Transverse colon (tissue), 4 donors: ENCODE data around the gene METTL8. TPM values are rescaled to one million over a fixed set of nuclear protein-coding genes. Genes with fewer than 3 reads are reported as not detected.
"Not testable (repeated sequence)": the region's sequence is repeated elsewhere in the genome, so short reads cannot be mapped to it uniquely, and the experiment has no call there.

Experiments
- DNase-seq: peaks from one replicate; pipeline ENCODE4 v3.0.0-alpha.2; 2019
- H3K27ac ChIP-seq, 4 donors: fragments of 200-600 bp; sonication (generic); 2 replicates each; pipeline ENCODE4 v1.5.1; 2016 to 2018; ENCODE audit warnings: inconsistent platforms in 4 of 4
- H3K27me3 ChIP-seq: fragments of 200-600 bp; sonication (generic); 2 replicates; pipeline ENCODE4 v1.5.1; 2017; ENCODE audit warnings: inconsistent platforms
- H3K36me3 ChIP-seq, 4 donors: fragments of 200-600 bp; sonication (generic); 2 replicates each; pipeline ENCODE4 v1.5.1; 2017 to 2019; ENCODE audit warnings: inconsistent platforms in 4 of 4
- H3K4me1 ChIP-seq, 4 donors: fragments of 200-600 bp; sonication (generic); 2 replicates each; pipeline ENCODE4 v1.5.1; 2017 to 2020; ENCODE audit warnings: inconsistent platforms in 4 of 4
- H3K4me3 ChIP-seq, 4 donors: fragments of 200-600 bp; sonication (generic); 1 replicate in 1 of 4; 2 replicates in 3 of 4; pipeline versions ENCODE4 v1.5.1 to v1.6.1; 2017 to 2019; ENCODE audit warnings: inconsistent platforms in 4 of 4
- H3K9me3 ChIP-seq, 2 donors: fragments of 200-600 bp; sonication (generic); 2 replicates each; pipeline ENCODE4 v1.5.1; 2017 to 2019; ENCODE audit warnings: inconsistent platforms in 2 of 2
- EP300 ChIP-seq: sonication (generic); formaldehyde crosslinking; IDR thresholded peaks from one replicate; pipeline ENCODE4 v1.6.1; 2017; ENCODE audit warnings: antibody characterized with exemption, low read depth
- POLR2A ChIP-seq: fragments of 450-650 bp; IDR thresholded peaks from one replicate; pipeline ENCODE4 v1.6.1; 2016; ENCODE audit warnings: antibody characterized with exemption, mild to moderate bottlenecking, moderate library complexity
- POLR2AphosphoS5 ChIP-seq, 3 donors: sonication (generic); formaldehyde crosslinking; IDR thresholded peaks; one replicate each; pipeline ENCODE4 v1.6.1; 2016; ENCODE audit warnings: antibody characterized with exemption in 3 of 3
- whole genome bisulfite sequencing, 2 donors: methylation state at CpG; one replicate each; pipeline ENCODE4 v1.1.5; 2018; ENCODE audit warnings: low coverage in 1 of 2; 5-methylcytosine and 5-hydroxymethylcytosine counted together
- in situ Hi-C, 4 donors: fragments of 200-750 bp; cut with MboI; loops; one replicate each; pipeline versions ENCODE4 v1.15.0 to v1.15.1; 2017; ENCODE audit warnings: low sequenced_read_pairs in 3 of 4, low pct_ligation_motif_present in 1 of 4, low pct_unique_long_range_greater_than_20kb in 1 of 4
- intact Hi-C: fragments of 100-400 bp; cut with DNase I; formaldehyde crosslinking; loops from one replicate; pipeline ENCODE4 v1.15.1; 2023; ENCODE audit warnings: low total_unique reads
- total RNA-seq, 4 donors: library from RNA; depleted of rRNA; stranded (reverse); fragments of >200 nt; gene quantifications; one replicate each; pipeline ENCODE4 v1.1.0, GENCODE V29; 2016
- TF ChIP-seq, protein P1 (sequence below), 5 experiments: fragments of 200-600 bp in 3 of 5; fragments of 450-650 bp in 2 of 5; sonication (generic) in 3 of 5; IDR thresholded peaks; 1 replicate in 2 of 5; 2 replicates in 3 of 5; pipeline ENCODE4 v1.5.1; 2016 to 2017; ENCODE audit warnings: antibody characterized with exemption in 5 of 5, inconsistent platforms in 3 of 5, mild to moderate bottlenecking in 2 of 5, moderate library complexity in 1 of 5

Gene METTL8
- total RNA-seq, 4 donors from 2014 or later = 6.7 to 64.5 (median 22.1) TPM

DNA sequence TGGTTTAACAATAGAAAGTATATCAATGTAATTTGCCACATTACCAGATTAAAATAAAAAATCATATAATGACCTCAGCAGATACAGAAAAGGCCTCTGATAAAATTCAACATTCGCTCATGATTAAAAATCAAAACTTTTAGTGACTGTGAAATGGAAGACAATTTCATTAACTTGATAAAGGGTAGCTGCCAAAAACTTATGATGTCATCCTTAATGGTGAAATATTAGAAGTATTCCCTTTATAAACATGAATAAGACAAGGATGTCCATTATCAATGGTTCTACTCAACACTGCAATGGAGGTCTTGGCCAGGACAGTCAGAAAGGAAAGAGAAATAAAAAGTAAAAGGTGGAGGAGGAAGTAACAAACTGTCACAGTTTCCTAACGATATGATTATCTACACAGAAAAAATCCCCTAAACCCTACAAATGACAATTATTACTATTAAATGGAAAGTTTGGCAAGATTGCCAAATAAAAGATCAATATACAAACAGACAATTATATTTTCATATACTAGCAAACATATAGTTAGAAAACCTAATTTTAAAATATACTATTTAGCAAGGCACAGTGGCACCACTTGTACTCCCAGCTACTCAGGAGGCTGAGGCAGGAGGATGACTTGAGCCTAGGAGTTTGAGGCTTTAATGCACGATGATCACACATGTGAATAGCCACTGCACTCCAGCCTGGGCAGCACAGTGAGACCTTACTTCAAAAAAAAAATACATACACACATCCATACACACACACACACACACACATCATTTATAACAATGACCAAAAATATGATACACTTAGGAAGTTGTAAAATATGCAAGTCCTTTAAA is 12.8 kb downstream of the METTL8 start:
- Histone ChIP-seq H3K36me3 (no peaks in the 10 kb centered on the region), H3K4me1 (no peaks in the 10 kb centered on the region), H3K27ac (no peak overlapping the region), H3K4me3 (no peak overlapping the region), H3K9me3 (peaks cover 6% of the 10 kb centered on the region in 2 donors), H3K27me3 (no peaks in the 10 kb centered on the region)
- no peak for TF ChIP-seq POLR2A
- 74 to 84% methylated on average over 3 of the region's 3 CpGs for WGBS, 2 donors
- DNase-seq = no peak
- in situ Hi-C loops = loop anchor here (10.0 to 25.0 kb wide), 3 partner anchors 259 to 459 kb away; partner anchors contain the start of gene TLK1 (in 3 of the 4)
- intact Hi-C loops = no loop called here

DNA sequence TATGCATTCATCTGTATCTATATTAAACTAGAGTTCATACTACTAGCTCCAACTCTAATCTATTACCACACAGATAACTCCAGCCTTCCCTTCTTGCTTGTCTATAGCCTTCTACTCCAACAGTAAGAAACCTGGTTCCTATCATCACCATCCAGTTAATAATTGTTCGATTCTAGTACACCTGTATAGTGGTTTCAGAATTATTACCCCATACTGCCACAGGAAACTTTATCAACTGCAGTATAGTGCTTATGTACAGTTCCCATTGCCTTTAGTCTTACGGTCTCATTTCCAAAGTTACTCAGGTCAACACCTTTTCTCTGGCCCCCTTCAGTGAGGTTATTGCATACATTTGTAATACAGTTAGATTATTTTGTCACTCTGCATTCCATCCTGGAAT is 14.5 kb downstream of the METTL8 start:
- H3K9me3 ChIP-seq = peaks cover 6% of the 10 kb centered on the region in 2 donors
- no peak for DNase-seq
- in situ Hi-C loops (loop anchor here (5.0 to 25.0 kb wide), 4 partner anchors 255 to 457 kb away; partner anchors contain the start of gene TLK1 (in 4 of the 4)), intact Hi-C loops (loop anchor here (10.0 kb wide), 1 partner anchor 145 kb away; no protein-coding TSS in a partner anchor)
- TF ChIP-seq, protein P1, sequence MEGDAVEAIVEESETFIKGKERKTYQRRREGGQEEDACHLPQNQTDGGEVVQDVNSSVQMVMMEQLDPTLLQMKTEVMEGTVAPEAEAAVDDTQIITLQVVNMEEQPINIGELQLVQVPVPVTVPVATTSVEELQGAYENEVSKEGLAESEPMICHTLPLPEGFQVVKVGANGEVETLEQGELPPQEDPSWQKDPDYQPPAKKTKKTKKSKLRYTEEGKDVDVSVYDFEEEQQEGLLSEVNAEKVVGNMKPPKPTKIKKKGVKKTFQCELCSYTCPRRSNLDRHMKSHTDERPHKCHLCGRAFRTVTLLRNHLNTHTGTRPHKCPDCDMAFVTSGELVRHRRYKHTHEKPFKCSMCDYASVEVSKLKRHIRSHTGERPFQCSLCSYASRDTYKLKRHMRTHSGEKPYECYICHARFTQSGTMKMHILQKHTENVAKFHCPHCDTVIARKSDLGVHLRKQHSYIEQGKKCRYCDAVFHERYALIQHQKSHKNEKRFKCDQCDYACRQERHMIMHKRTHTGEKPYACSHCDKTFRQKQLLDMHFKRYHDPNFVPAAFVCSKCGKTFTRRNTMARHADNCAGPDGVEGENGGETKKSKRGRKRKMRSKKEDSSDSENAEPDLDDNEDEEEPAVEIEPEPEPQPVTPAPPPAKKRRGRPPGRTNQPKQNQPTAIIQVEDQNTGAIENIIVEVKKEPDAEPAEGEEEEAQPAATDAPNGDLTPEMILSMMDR (IDR thresholded peaks at IDR 0.05) = no peak
- TF ChIP-seq EP300 (no peak), POLR2A (no peak), POLR2AphosphoS5 (IDR thresholded peaks at IDR 0.05) (no peak)
- 37 to 68% methylated on average over 2 of the region's 2 CpGs for WGBS, 2 donors
- H3K4me3 ChIP-seq = no peak overlapping the region
- no peak overlapping the region for H3K27ac ChIP-seq
- H3K27me3 ChIP-seq = no peaks in the 10 kb centered on the region
- H3K4me1 ChIP-seq = peaks cover 0 to 6% (median 4%) of the 10 kb centered on the region in 4 donors
- no peaks in the 10 kb centered on the region for H3K36me3 ChIP-seq

DNA sequence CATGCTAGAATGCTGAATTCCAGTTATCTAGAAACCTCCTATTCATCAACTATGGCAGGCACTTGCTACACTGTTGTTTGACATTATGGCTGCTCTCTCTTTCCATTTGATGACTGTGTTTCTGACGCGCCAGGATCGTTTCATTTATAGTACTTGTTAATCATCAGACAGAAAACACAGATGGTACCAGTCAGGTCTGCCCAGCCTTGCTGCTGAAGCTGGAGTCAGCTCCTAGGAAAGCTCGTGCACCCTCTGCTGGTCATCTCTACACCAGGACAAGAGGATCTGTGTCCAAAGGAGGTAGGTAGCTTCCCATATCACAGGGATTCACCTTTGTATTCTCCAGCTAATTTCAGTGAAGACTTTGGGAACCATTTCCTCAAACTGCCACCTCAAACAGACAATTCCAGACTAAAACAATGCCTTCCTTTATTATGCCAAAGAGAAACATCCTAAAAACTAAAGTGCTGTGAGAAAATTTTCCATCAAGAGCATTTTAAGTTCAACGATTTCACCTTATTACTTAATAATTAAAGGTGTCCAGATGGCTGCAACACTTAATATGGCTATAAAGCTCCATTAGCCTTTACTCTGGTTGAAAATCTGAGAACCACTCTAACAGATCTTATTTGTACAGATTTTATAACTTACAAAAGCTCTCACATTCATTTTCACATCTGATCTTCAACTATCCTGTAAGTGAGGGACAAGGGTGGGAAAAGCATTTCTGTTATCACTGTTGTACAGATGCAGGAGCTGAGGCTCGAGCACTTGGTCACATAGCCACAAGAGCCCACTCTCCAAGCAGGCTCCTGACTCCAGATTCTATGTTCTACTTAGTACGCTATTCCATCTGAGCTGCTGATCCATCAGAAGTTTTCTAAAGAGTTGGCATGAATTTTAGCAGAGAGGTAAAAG is 17.5 kb downstream of the METTL8 start:
- in situ Hi-C loops = loop anchor here (5.0 to 25.0 kb wide), 4 partner anchors 251 to 454 kb away; partner anchors contain the start of gene TLK1 (in 4 of the 4)
- Histone ChIP-seq H3K9me3 (no peaks in the 10 kb centered on the region), H3K4me1 (peaks cover 4 to 7% (median 5%) of the 10 kb centered on the region in 4 donors), H3K27ac (peak overlapping the region in 3 of 4 donors; percentile 20 to 57 (median 54)), H3K27me3 (no peaks in the 10 kb centered on the region), H3K36me3 (no peaks in the 10 kb centered on the region), H3K4me3 (no peak overlapping the region)
- intact Hi-C loops = loop anchor here (1.0 to 10.0 kb wide), 2 partner anchors 141 to 443 kb away; no protein-coding TSS in a partner anchor
- WGBS, 2 donors = 35 to 70% methylated on average over 3 to 7 of the region's 7 CpGs
- DNase-seq = peak; percentile 93
- TF ChIP-seq EP300 (no peak), POLR2AphosphoS5 (IDR thresholded peaks at IDR 0.05) (peak in 2 of 3 donors; percentile 44 to 66), POLR2A (no peak)
- TF ChIP-seq, protein P1 (IDR thresholded peaks at IDR 0.05) = peak; percentile 76 to 87 (median 82)

DNA sequence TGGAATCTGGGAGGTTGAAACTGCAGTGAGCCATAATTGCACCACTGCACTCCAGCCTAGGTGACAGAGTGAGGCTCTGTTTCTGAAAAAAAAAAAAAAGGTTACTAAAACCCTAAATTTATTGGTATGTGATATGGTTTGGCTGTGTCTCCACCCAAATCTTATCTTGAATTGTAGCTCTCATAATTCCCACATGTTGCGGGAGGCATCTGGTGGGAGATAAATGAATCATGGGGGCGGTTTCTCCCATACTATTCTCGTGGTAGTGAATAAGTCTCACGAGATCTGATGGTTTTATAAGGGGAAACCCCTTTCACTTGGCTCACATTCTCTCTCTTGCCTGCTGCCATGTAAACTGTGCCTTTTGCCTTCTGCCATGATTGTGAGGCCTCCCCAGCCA is 19.1 kb downstream of the METTL8 start:
- DNase-seq, H3K36me3 ChIP-seq, H3K27me3 ChIP-seq, H3K9me3 ChIP-seq, H3K4me3 ChIP-seq, H3K27ac ChIP-seq: not testable (repeated sequence)
- in situ Hi-C loops (loop anchor here (5.0 to 25.0 kb wide), 4 partner anchors 250 to 452 kb away; partner anchors contain the start of gene TLK1 (in 4 of the 4)), intact Hi-C loops (loop anchor here (10.0 kb wide), 1 partner anchor 140 kb away; no protein-coding TSS in a partner anchor)
- peaks cover 4 to 18% (median 6%) of the 10 kb centered on the region in 4 donors for H3K4me1 ChIP-seq
- 80 to 90% methylated on average over 4 of the region's 4 CpGs for WGBS, 2 donors
